SH-SY5Y (cell line): ENCODE measurements around the gene SORCS1.

Source experiments
- GATA2 ChIP-seq: IDR thresholded peaks from 2 replicates; pipeline ENCODE4 v1.6.1; 2011; ENCODE audit warnings: mild to moderate bottlenecking, low read depth, low read length
- GATA3 ChIP-seq: IDR thresholded peaks from 2 replicates; pipeline ENCODE4 v1.6.1; 2011; ENCODE audit warnings: low read depth, mild to moderate bottlenecking, low read length, moderate library complexity

DNA sequence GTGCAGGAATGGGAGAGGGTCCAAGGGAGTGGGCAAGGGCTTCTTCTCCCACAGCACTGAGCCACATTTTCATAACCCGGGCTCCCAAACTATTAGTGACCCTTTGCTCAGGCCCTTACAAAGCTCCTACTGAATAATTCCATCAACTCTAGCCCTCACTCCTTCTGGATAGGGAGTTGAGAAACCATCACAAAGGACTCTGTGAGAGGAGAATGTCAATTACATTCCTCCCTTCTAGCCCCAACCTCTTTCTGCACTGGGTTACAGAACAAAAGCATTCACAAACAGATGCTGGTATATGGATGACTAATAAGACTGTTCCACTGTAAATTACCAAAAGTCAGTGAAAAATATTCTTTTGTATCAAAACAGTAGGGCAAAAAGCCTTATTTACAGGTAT is 203.7 kb downstream of the SORCS1 start:
- TF ChIP-seq GATA3 (no peak), GATA2 (no peak)
